Colonic mucosa (tissue), 4 donors: ENCODE results near the gene SEMA5A. TPM values are rescaled to one million over a fixed set of nuclear protein-coding genes. Genes with fewer than 3 reads are reported as not detected.

Source experiments
- DNase-seq: peaks from one replicate; pipeline ENCODE4 v3.0.0-alpha.2; 2020
- H3K27ac ChIP-seq: fragments of 200-600 bp; one replicate; pipeline ENCODE4 v1.8.0; 2021
- H3K27me3 ChIP-seq: fragments of 200-600 bp; one replicate; pipeline ENCODE4 v1.8.0; 2021
- H3K36me3 ChIP-seq: fragments of 200-600 bp; one replicate; pipeline ENCODE4 v1.8.0; 2021
- H3K4me1 ChIP-seq: fragments of 200-600 bp; one replicate; pipeline ENCODE4 v1.8.0; 2021; ENCODE audit warnings: mild to moderate bottlenecking
- H3K4me3 ChIP-seq: fragments of 200-600 bp; one replicate; pipeline ENCODE4 v1.8.0; 2021
- H3K9ac ChIP-seq, 2 donors: one replicate each; pipeline ENCODE4 v1.7.0; 2013; ENCODE audit warnings: control low read depth in 2 of 2, low read depth in 2 of 2, low read length in 2 of 2
- H3K9me3 ChIP-seq: fragments of 200-600 bp; one replicate; pipeline ENCODE4 v1.8.0; 2021
- intact Hi-C: fragments of 100-400 bp; cut with DNase I; formaldehyde crosslinking; loops from one replicate; pipeline ENCODE4 v1.14.1; 2022
- total RNA-seq, 2 donors: library from RNA; stranded (reverse); fragmentation: NEBNext Ultra II Directional in 1 of 2; extraction: Animal tissue kit (Norgen Biotek cat#: 25700) in 1 of 2; gene quantifications; one replicate each; pipeline ENCODE4 v1.2.1, GENCODE V29; 2021
- TF ChIP-seq, protein P1 (sequence below): fragments of 200-600 bp; IDR thresholded peaks from one replicate; pipeline ENCODE4 v1.8.0; 2022; ENCODE audit warnings: antibody characterized with exemption, mild to moderate bottlenecking
- donor health status: healthy.
- donor health status: DM: no; HTN: no; CAD: no.
- donor health status: DM: no; HTN: no; CAD: no.

Gene SEMA5A
- total RNA-seq, 2 donors from 2014 or later = 23.3 to 32.7 TPM

DNA sequence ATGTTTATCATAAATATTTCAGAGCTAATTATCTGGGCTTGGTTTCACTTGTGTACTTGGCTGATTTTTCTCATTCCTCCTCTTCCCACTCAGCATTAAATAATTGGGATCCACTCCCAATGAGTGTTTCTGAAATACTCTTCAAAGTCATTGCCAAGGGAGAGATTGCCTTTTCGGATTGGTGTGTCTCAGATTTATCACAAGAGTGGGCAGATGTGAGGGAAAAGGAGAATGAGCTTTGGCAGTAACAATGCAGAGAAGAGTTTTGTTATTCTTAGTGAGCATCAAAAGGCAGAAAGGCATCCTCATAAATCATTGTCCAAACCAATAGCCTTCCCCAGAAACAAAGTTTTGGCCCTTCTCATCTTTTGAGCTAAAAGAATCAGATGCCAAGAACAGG lies 79.2 kb downstream of the SEMA5A start:
- Histone ChIP-seq H3K9ac (no peak overlapping the region), H3K27me3 (no peaks in the 10 kb centered on the region), H3K36me3 (no peaks in the 10 kb centered on the region), H3K27ac (no peak overlapping the region), H3K9me3 (no peaks in the 10 kb centered on the region), H3K4me3 (no peak overlapping the region), H3K4me1 (no peaks in the 10 kb centered on the region)
- intact Hi-C loops = no loop called here
- no peak for DNase-seq
- TF ChIP-seq, protein P1, sequence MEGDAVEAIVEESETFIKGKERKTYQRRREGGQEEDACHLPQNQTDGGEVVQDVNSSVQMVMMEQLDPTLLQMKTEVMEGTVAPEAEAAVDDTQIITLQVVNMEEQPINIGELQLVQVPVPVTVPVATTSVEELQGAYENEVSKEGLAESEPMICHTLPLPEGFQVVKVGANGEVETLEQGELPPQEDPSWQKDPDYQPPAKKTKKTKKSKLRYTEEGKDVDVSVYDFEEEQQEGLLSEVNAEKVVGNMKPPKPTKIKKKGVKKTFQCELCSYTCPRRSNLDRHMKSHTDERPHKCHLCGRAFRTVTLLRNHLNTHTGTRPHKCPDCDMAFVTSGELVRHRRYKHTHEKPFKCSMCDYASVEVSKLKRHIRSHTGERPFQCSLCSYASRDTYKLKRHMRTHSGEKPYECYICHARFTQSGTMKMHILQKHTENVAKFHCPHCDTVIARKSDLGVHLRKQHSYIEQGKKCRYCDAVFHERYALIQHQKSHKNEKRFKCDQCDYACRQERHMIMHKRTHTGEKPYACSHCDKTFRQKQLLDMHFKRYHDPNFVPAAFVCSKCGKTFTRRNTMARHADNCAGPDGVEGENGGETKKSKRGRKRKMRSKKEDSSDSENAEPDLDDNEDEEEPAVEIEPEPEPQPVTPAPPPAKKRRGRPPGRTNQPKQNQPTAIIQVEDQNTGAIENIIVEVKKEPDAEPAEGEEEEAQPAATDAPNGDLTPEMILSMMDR = no peak

DNA sequence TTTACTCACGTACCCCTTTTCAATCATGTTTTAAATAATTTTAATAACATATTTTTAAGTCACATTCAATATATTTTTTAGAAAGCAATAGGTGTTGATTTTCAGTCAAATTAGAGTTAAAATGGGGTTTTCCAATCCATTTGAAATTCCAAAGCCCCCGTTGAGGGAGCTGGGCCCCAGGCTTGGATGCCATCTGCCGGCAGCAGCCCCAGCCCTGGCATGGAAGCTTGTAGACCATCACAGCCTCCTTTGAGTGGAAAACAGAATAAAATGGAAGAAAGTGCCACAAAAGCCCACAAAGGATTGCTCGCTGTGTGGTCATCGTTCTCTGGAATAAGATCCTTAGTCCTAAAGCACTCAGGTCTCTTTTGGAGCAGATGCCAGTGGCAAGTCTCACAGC lies 81.4 kb downstream of the SEMA5A start:
- Histone ChIP-seq H3K36me3 (no peaks in the 10 kb centered on the region), H3K9me3 (no peaks in the 10 kb centered on the region), H3K27me3 (no peaks in the 10 kb centered on the region), H3K27ac (no peak overlapping the region), H3K9ac (no peak overlapping the region), H3K4me1 (no peaks in the 10 kb centered on the region), H3K4me3 (no peak overlapping the region)
- TF ChIP-seq, protein P1 = no peak
- intact Hi-C loops = no loop called here
- DNase-seq = no peak

DNA sequence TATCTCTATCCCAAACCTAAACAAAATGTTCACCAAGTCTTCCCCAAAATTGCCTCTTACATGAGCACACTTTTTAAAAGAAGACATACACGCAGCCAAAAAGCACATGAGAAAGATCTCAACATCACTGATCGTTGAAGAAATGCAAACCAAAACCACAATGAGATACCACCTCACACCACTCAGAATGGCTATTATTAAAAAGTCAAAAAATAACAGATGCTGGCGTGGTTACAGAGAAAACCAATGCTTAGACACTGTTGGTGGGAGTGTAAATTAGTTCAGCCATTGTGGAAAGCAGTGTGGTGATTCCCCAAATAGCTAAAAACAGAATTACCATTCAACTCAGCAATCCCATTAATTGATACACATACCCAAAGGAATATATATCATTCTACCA lies 83.8 kb downstream of the SEMA5A start:
- intact Hi-C loops = no loop called here
- H3K4me3 ChIP-seq = no peak overlapping the region
- TF ChIP-seq, protein P1 = no peak
- H3K9ac ChIP-seq = no peak overlapping the region
- H3K36me3 ChIP-seq = no peaks in the 10 kb centered on the region
- no peak for DNase-seq
- H3K9me3 ChIP-seq = no peaks in the 10 kb centered on the region
- no peaks in the 10 kb centered on the region for H3K27me3 ChIP-seq
- no peaks in the 10 kb centered on the region for H3K4me1 ChIP-seq
- no peak overlapping the region for H3K27ac ChIP-seq

DNA sequence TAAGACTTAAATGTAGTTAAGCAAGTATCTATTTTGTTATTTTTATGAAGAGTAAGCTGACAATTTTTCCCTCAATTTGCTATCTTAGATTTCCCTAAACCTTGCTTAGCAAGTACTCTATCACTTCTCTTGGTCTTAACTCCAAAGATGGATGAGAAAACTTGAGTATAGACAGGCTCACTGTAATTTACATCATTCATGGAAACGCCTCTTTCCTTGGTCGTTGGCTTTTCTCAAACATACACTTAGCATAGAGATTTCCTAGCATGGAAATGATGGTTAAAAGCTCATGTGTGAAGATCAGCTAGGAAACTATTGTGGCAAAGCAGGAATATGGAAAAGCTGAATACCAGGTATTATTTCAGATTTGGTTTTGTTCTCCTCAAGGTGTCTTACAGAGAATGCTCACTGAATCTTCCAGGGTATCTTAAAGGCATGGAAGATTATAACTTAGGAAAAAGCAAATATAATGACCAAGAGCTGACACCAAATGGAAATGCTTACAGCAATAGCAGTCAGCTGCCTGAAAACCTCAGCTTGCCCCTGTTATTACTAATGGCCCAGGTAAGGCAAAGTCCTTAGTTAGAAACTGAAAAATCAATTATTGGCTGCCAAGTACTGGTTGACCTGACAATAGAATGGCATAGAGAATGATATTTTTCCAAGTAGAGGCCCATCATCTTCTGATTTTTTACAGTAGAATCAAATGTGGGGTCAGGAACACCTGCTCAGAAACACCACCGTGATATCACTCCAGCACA lies 84.8 kb downstream of the SEMA5A start:
- Histone ChIP-seq H3K4me3 (no peak overlapping the region), H3K4me1 (no peaks in the 10 kb centered on the region), H3K27ac (no peak overlapping the region), H3K9me3 (no peaks in the 10 kb centered on the region), H3K36me3 (no peaks in the 10 kb centered on the region), H3K9ac (no peak overlapping the region), H3K27me3 (no peaks in the 10 kb centered on the region)
- intact Hi-C loops = no loop called here
- DNase-seq = no peak
- TF ChIP-seq, protein P1 = no peak

GRCh38 chr5:9456435-9457042 lies 89.3 kb downstream of the SEMA5A start:
- TF ChIP-seq, protein P1 = no peak
- DNase-seq = no peak
- no peaks in the 10 kb centered on the region for H3K9me3 ChIP-seq
- no peak overlapping the region for H3K4me3 ChIP-seq
- no peak overlapping the region for H3K9ac ChIP-seq
- no peaks in the 10 kb centered on the region for H3K4me1 ChIP-seq
- no peak overlapping the region for H3K27ac ChIP-seq
- H3K36me3 ChIP-seq = no peaks in the 10 kb centered on the region
- H3K27me3 ChIP-seq = no peaks in the 10 kb centered on the region
- intact Hi-C loops = no loop called here
